ENCODE results near the gene CEP112.

- TF ChIP-seq POLR2A (IDR thresholded peaks at IDR 0.05; ENCODE audit: low read length) (no peak), GATA1 (IDR thresholded peaks at IDR 0.05; ENCODE audit: low read depth, low read length) (no peak)
Measured at GRCh38 chr17:65630502-65630901, 561.4 kb downstream of the CEP112 start.

Measured in erythroblast (primary cell).